ENCODE measurements around the gene TULP3.

TULP3 gene

DNA sequence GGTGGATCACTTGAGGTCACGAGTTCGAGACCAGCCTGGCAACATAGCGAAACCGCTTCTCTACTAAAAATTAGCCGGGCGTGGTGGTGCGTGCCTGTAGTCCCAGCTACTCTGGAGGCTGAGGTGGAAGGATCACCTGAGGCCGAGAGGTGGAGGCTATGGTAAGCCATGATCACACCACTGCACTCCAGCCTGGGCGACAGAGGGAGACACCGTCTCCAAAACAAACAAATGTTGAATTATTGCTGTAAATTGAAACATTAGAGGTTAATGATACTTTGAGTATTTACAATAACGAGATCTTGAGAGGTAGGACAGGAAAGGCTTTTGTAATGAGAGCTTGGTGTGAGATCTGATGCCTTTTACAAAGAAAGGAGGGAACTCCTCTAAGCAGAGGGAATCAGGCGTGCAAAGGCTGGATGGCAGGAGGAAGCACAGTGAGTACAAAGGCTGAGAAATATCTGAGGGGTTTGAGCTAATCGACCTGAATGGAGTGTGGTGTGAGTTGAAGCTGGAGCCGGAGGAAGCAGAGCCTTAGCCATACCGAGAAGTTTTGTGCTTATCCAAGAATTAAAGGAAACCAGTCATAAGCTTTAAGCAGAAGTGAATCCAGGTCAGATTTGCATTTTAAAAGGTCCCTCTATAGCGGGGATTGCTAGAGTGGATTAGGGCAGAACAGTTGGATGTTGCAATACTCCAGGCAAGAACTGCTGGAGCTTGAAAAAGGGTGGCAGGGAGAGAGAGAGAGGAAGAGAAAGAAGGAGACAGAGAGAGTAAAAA lies 12.5 kb upstream of the TULP3 start:
- DNase-seq (ENCODE audit: extremely low read depth, low read depth): no peak
- TF ChIP-seq, protein P1, sequence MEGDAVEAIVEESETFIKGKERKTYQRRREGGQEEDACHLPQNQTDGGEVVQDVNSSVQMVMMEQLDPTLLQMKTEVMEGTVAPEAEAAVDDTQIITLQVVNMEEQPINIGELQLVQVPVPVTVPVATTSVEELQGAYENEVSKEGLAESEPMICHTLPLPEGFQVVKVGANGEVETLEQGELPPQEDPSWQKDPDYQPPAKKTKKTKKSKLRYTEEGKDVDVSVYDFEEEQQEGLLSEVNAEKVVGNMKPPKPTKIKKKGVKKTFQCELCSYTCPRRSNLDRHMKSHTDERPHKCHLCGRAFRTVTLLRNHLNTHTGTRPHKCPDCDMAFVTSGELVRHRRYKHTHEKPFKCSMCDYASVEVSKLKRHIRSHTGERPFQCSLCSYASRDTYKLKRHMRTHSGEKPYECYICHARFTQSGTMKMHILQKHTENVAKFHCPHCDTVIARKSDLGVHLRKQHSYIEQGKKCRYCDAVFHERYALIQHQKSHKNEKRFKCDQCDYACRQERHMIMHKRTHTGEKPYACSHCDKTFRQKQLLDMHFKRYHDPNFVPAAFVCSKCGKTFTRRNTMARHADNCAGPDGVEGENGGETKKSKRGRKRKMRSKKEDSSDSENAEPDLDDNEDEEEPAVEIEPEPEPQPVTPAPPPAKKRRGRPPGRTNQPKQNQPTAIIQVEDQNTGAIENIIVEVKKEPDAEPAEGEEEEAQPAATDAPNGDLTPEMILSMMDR (IDR thresholded peaks at IDR 0.05; ENCODE audit: low read depth, low read length): no peak; the same call in 1 of the 2 replicates

DNA sequence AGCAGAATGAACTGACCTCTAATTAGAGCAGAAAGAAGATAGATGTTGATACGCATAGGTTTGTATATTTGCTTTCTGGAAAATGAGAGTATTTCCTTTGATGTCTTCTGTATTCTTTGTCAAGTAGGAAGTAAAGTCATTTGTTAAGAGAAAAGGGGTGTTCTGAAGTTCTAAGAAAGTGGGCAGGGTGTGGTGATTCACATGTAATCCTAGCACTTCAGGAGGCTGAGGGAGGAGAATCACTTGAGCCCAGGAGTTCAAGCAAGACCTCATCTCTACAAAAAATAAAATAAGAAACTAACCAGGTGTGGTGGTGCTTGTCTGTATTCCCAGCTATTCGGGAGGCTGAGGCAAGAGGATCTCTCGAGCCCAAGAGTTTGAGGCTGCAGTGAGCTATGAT lies 10.8 kb upstream of the TULP3 start:
- TF ChIP-seq, protein P1 (IDR thresholded peaks at IDR 0.05; ENCODE audit: low read depth, low read length): no peak
- DNase-seq (ENCODE audit: extremely low read depth, low read depth): no peak

DNA sequence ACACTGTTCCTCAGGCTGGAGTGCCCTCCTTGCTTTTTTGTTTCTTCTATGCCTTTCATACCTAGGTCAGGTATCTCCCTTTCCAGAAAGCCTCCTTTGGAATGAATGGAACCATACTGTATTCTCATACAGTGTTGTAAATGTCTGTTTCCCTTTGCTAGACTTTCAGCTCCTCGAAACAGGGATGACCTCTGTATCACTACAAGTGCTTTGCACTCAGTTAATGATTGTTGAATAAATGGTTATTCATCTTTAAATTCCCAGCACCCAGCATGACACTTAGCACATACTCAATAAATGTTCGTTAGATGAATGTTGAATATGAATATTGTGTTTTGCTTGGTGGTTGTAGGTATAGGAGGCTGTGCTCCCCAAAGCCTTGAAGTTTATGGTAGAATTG lies 5.9 kb upstream of the TULP3 start:
- TF ChIP-seq, protein P1 (IDR thresholded peaks at IDR 0.05; ENCODE audit: low read depth, low read length): no peak
- DNase-seq (ENCODE audit: extremely low read depth, low read depth): no peak

DNA sequence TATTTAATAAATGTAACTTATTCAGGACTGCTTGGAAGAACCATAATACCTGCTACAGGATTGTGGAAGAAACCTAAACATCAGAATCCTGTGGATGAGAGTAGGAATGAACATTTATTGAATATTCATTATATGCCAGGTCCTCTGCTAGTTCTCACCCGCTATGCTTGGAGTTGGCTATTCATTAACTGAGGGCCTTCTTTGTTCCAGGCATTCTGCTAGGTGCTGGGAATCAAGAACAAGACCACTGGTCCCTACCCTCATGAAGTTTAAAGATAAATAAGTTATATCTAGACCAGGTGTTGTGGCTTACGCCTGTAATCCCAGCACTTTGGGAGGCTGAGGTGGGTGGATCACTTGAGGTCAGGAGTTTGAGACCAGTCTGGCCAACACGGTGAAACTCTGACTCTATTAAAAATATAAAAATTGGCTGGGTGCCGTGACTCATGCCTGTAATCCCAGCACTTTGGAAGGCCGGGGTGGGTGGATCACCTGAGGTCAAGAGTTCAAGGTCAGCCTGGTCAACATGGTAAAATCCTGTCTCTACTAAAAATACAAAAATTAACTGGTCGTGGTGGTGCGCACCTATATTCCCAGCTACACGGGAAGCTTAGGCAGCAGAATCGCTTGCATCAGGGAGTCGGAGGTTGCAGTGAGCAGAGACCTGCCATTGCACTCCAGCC lies 3.8 kb upstream of the TULP3 start:
- TF ChIP-seq, protein P1 (IDR thresholded peaks at IDR 0.05; ENCODE audit: low read depth, low read length): no peak
- DNase-seq (ENCODE audit: extremely low read depth, low read depth): no peak

DNA sequence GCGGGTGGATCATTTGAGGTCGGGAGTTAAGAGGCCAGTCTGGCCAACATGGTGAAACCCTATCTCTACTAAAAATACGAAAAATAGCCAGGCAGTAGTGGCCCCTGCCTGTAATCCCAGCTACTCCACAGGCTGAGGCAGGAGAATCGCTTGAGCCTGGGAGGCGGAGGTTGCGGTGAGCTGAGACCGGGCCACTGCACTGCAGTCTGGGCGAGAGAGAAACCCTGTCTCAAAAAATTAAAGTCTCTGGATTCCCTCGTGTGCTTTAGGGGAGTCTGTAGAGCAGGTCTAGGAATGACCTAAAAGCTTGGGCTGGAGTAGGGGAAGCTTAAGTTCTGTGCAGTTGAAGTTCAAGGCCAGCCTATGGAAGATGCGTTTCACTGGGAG lies 697 bp upstream of the TULP3 start:
- DNase-seq (ENCODE audit: extremely low read depth, low read depth): no peak
- TF ChIP-seq, protein P1 (IDR thresholded peaks at IDR 0.05; ENCODE audit: low read depth, low read length): no peak

DNA sequence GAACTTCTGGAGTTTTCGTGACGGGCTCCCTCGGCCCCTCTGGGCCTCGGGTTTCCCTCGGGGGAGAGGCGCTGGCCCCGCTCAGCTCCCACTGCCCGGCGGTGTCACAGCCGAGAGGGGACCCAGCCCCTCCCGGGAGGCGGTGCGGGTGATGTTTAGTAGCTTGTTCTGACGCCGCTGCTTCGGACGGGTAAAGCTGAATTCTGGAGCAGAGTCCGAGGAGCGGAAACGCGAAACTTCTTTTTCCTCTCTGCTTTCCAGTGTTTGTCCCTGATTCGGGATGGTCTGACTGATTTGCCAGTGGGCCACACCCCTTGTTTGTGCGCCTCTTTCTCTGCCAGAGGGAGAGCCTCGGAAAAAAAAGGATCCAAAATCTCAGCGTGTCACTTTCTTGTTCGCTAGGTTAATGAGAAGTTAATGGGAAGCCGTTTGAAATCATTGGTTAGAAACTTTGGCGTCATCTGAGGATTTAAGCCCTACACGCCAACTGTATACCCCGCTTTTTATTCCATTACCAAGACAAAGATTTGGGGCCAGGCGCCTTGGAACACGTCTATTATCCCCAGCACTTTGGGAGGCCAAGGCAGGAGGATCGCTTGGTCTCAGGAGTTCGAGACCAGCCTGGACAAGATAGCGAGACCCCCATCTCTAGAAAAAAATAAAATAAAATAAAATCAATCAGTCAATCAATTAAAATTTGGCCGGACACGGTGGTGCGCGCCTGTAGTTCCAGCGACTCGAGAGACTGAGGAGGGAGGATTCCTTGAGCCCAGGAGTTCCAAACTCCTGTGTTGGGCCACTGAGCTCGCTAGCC lies 756 bp downstream of the TULP3 start:
- DNase-seq (ENCODE audit: extremely low read depth, low read depth): no peak
- TF ChIP-seq, protein P1 (IDR thresholded peaks at IDR 0.05; ENCODE audit: low read depth, low read length): no peak
